DMS53 treated with DMSO at 0.1 percent for 48 hours (cell line): ENCODE results near the gene PCYT2.

Experiments used
- DNase-seq: peaks from one replicate; lab custom pipeline; 2025; ENCODE audit not compliant: unreplicated experiment; lab: John Stamatoyannopoulos, UW

PCYT2 gene

GRCh38 chr17:81944858-81945257 lies 33.7 kb upstream of the PCYT2 start:
- no peak for DNase-seq

- DNase-seq, result no peak
These were observed 31.0 kb upstream of the PCYT2 start for GRCh38 chr17:81942167-81942553.

GRCh38 chr17:81941484-81942166 lies 30.4 kb upstream of the PCYT2 start:
- no peak for DNase-seq

GRCh38 chr17:81940538-81941483 lies 29.6 kb upstream of the PCYT2 start:
- DNase-seq, result no peak

- no peak for DNase-seq
These were observed 28.7 kb upstream of the PCYT2 start for GRCh38 chr17:81939881-81940385.

- DNase-seq, result no peak
These were observed 28.0 kb upstream of the PCYT2 start for GRCh38 chr17:81939218-81939617.

- no peak for DNase-seq
These were observed 24.5 kb upstream of the PCYT2 start for GRCh38 chr17:81935709-81936084.

- DNase-seq, result no peak
These were observed 23.9 kb upstream of the PCYT2 start for GRCh38 chr17:81934850-81935708.

GRCh38 chr17:81934098-81934757 lies 23.0 kb upstream of the PCYT2 start:
- no peak for DNase-seq

GRCh38 chr17:81933178-81933699 lies 22.0 kb upstream of the PCYT2 start:
- DNase-seq, result no peak

- no peak for DNase-seq
These were observed 21.3 kb upstream of the PCYT2 start for GRCh38 chr17:81932333-81932983.

GRCh38 chr17:81931557-81932332 lies 20.5 kb upstream of the PCYT2 start:
- no peak for DNase-seq

- no peak for DNase-seq
These were observed 20.0 kb upstream of the PCYT2 start for GRCh38 chr17:81931189-81931556.

- DNase-seq, result no peak
These were observed 19.2 kb upstream of the PCYT2 start for GRCh38 chr17:81930142-81931125.

- DNase-seq, result no peak
These were observed 18.3 kb upstream of the PCYT2 start for GRCh38 chr17:81929253-81930141.

GRCh38 chr17:81928544-81929252 lies 17.5 kb upstream of the PCYT2 start:
- DNase-seq, result no peak
